Prostate gland (tissue), 2 donors: Measurements from ENCODE around the gene TMEM8B. TPM values are rescaled to one million over a fixed set of nuclear protein-coding genes. Genes with fewer than 3 reads are reported as not detected.

ENCODE experiments used
- DNase-seq: peaks from one replicate; pipeline ENCODE4 v3.0.0-alpha.2; 2019; ENCODE audit warnings: low spot score
- H3K27ac ChIP-seq, 2 donors: fragments of 200-600 bp; sonication (generic); 2 replicates each; pipeline ENCODE4 v1.5.1; 2017 to 2019
- H3K27me3 ChIP-seq: fragments of 200-600 bp; sonication (generic); replicated peaks from 2 replicates; pipeline ENCODE4 v1.5.1; 2019; ENCODE audit not compliant: insufficient read depth
- H3K36me3 ChIP-seq, 2 donors: fragments of 200-600 bp; sonication (generic); 1 replicate in 1 of 2; 2 replicates in 1 of 2; pipeline versions ENCODE4 v1.5.1 to v1.8.1; 2017 to 2019
- H3K4me1 ChIP-seq: fragments of 200-600 bp; sonication (generic); replicated peaks from 2 replicates; pipeline ENCODE4 v1.5.1; 2019
- H3K4me3 ChIP-seq, 2 donors: fragments of 200-600 bp; sonication (generic); 2 replicates each; pipeline ENCODE4 v1.5.1; 2017 to 2019
- H3K9me3 ChIP-seq: fragments of 200-600 bp; sonication (generic); 2 replicates; pipeline ENCODE4 v1.5.1; 2017
- POLR2A ChIP-seq: fragments of 450-650 bp; IDR thresholded peaks from one replicate; pipeline ENCODE4 v1.6.1; 2016; ENCODE audit warnings: antibody characterized with exemption, mild to moderate bottlenecking
- POLR2AphosphoS5 ChIP-seq: sonication (generic); formaldehyde crosslinking; IDR thresholded peaks from one replicate; pipeline ENCODE4 v1.6.1; 2017; ENCODE audit warnings: antibody characterized with exemption
- WGBS: methylation state at CpG from one replicate; pipeline ENCODE4 v1.1.5; 2018; 5-methylcytosine and 5-hydroxymethylcytosine counted together
- intact Hi-C: fragments of 100-400 bp; cut with DNase I; formaldehyde crosslinking; loops from one replicate; pipeline ENCODE4 v1.14.2; 2022
- total RNA-seq, 2 donors: library from RNA; depleted of rRNA; stranded (reverse); fragments of >200 nt; gene quantifications; one replicate each; pipeline ENCODE4 v1.1.0, GENCODE V29; 2016
- TF ChIP-seq, protein P1 (sequence below), 4 experiments: fragments of 200-600 bp in 2 of 4; fragments of 450-650 bp in 2 of 4; sonication (generic) in 2 of 4; IDR thresholded peaks; 1 replicate in 3 of 4; 2 replicates in 1 of 4; pipeline ENCODE4 v1.5.1; 2016 to 2019; ENCODE audit warnings: antibody characterized with exemption in 4 of 4, mild to moderate bottlenecking in 2 of 4, moderate library complexity in 2 of 4

Gene TMEM8B
- total RNA-seq, 2 donors from 2014 or later: 15.8 to 25.9 TPM

- Histone ChIP-seq H3K4me1 (no peaks in the 10 kb centered on the region), H3K27me3 (no peaks in the 10 kb centered on the region), H3K27ac (peak overlapping the region in 1 of 2 donors; percentile 67), H3K9me3 (no peaks in the 10 kb centered on the region), H3K4me3 (no peak overlapping the region), H3K36me3 (no peaks in the 10 kb centered on the region)
- no peak for TF ChIP-seq POLR2A
- TF ChIP-seq POLR2AphosphoS5: no peak
- TF ChIP-seq, protein P1, sequence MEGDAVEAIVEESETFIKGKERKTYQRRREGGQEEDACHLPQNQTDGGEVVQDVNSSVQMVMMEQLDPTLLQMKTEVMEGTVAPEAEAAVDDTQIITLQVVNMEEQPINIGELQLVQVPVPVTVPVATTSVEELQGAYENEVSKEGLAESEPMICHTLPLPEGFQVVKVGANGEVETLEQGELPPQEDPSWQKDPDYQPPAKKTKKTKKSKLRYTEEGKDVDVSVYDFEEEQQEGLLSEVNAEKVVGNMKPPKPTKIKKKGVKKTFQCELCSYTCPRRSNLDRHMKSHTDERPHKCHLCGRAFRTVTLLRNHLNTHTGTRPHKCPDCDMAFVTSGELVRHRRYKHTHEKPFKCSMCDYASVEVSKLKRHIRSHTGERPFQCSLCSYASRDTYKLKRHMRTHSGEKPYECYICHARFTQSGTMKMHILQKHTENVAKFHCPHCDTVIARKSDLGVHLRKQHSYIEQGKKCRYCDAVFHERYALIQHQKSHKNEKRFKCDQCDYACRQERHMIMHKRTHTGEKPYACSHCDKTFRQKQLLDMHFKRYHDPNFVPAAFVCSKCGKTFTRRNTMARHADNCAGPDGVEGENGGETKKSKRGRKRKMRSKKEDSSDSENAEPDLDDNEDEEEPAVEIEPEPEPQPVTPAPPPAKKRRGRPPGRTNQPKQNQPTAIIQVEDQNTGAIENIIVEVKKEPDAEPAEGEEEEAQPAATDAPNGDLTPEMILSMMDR (IDR thresholded peaks at IDR 0.05): no peak
- intact Hi-C loops: no loop called here
- DNase-seq: no peak
- whole genome bisulfite sequencing: 61% methylated on average over 2 of the region's 2 CpGs
Measured at GRCh38 chr9:35793461-35793860, 35.6 kb upstream of the TMEM8B start.

- Histone ChIP-seq H3K36me3 (no peaks in the 10 kb centered on the region), H3K27ac (peak overlapping the region in 1 of 2 donors; percentile 67), H3K27me3 (no peaks in the 10 kb centered on the region), H3K4me3 (no peak overlapping the region), H3K9me3 (no peaks in the 10 kb centered on the region), H3K4me1 (no peaks in the 10 kb centered on the region)
- TF ChIP-seq POLR2A: no peak
- TF ChIP-seq, protein P1 (IDR thresholded peaks at IDR 0.05): no peak
- TF ChIP-seq POLR2AphosphoS5: peak; percentile 72
- no peak for DNase-seq
- intact Hi-C loops: no loop called here
Measured at GRCh38 chr9:35795695-35796094, 33.3 kb upstream of the TMEM8B start.

DNA sequence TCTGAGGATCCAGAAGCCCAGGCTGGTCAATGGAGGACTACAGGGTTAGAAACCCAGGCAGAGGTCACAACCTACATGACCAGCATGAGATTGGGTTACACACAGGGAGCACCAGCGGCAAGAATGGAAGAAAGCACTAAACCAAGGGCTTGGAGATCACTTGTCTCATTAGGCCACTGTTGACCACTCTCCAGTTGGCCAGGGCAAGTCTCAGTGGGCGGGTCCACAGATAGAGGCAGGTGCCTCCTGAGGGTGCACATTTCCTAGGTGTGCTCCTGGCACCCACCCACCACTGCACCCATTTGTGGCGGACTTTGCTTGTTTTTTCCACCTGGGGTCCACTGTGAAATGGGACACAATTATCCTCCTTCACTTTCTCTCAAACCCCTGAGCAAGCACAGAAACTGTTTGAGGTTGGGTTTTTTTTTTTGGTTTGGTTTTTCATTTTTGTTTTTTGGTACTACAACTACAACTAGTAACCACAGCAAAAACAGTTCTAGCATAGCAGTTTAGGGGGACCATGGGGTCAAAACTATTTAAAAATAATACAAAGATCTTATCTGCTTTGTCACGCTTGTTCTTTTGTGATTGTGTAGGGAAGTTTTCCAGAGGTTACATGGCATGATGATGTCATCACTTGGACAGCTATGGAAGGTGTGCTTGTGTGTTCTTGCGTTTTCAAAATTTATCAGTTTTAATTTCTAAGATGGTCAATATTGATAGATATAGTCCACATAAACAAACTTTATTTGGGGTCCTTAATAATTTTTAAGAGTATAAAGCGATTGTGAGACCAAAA is 31.5 kb upstream of the TMEM8B start:
- H3K27me3 ChIP-seq: no peaks in the 10 kb centered on the region
- intact Hi-C loops: no loop called here
- TF ChIP-seq POLR2AphosphoS5: no peak
- no peak for TF ChIP-seq POLR2A
- TF ChIP-seq, protein P1 (IDR thresholded peaks at IDR 0.05): no peak
- no peaks in the 10 kb centered on the region for H3K36me3 ChIP-seq
- no peaks in the 10 kb centered on the region for H3K4me1 ChIP-seq
- H3K9me3 ChIP-seq: no peaks in the 10 kb centered on the region
- DNase-seq: no peak
- H3K27ac ChIP-seq: no peak overlapping the region
- 71% methylated on average over 6 of the region's 6 CpGs for WGBS
- no peak overlapping the region for H3K4me3 ChIP-seq

- Histone ChIP-seq H3K27ac (no peak overlapping the region), H3K9me3 (no peaks in the 10 kb centered on the region), H3K4me1 (no peaks in the 10 kb centered on the region), H3K36me3 (no peaks in the 10 kb centered on the region), H3K27me3 (no peaks in the 10 kb centered on the region), H3K4me3 (no peak overlapping the region)
- 87% methylated on average over 4 of the region's 4 CpGs for WGBS
- intact Hi-C loops: no loop called here
- DNase-seq: no peak
- no peak for TF ChIP-seq POLR2AphosphoS5
- TF ChIP-seq, protein P1 (IDR thresholded peaks at IDR 0.05): no peak
- TF ChIP-seq POLR2A: no peak
Measured at GRCh38 chr9:35798658-35799374, 30.2 kb upstream of the TMEM8B start.
